ENCODE results near the gene TTC23. TPM values are rescaled to one million over a fixed set of nuclear protein-coding genes. Genes with fewer than 3 reads are reported as not detected.

Gene TTC23
- total and polyA plus RNA-seq, 2 donors (not counting 3 experiments of a cell fraction or from before 2014, with no cell fraction given) = 4.1 to 27.3 TPM

- no peak for DNase-seq (ENCODE audit: low read depth, low spot score)
- TF ChIP-seq MAX (IDR thresholded peaks at IDR 0.05; ENCODE audit: insufficient read depth, insufficient read length) (no peak), EZH2 (IDR thresholded peaks at IDR 0.05; ENCODE audit: borderline replicate concordance, low read depth, low read length, severe bottlenecking) (no peak), POLR2AphosphoS5 (IDR thresholded peaks at IDR 0.05; ENCODE audit: insufficient read depth, low read depth, low read length) (no peak), MYC (IDR thresholded peaks at IDR 0.05; ENCODE audit: low read depth, low read length) (no peak)
- dilution Hi-C loops (cut with MboI; ENCODE audit: extremely low pct_ligation_motif_present, low sequenced_read_pairs) (no loop called here), intact Hi-C loops (cut with micrococcal nuclease) (no loop called here)
- Histone ChIP-seq H3K9ac (replicated peaks; ENCODE audit: extremely low read depth, insufficient read depth, low read length) (no peak overlapping the region), H3K79me2 (ENCODE audit: control insufficient read depth, insufficient read depth, low read length) (peaks cover 45% of the 10 kb centered on the region), H3K9me3 (replicated peaks; ENCODE audit: control insufficient read depth, insufficient read depth, low read length) (no peaks in the 10 kb centered on the region), H3K27ac (ENCODE audit: insufficient read depth, low read depth, low read length) (no peak overlapping the region), H4K20me1 (replicated peaks; ENCODE audit: control insufficient read depth, extremely low read depth, insufficient read depth, low read length) (no peaks in the 10 kb centered on the region), H3K4me1 (ENCODE audit: control insufficient read depth, extremely low read depth, insufficient read depth, low read length) (peaks cover 14% of the 10 kb centered on the region), H3K9me1 (replicated peaks; ENCODE audit: control insufficient read depth, extremely low read depth, insufficient read depth, low read length) (no peaks in the 10 kb centered on the region), H3K36me3 (ENCODE audit: control insufficient read depth in 2 of 2, extremely low read depth in 1 of 2, insufficient read depth in 2 of 2, low read length in 2 of 2) (no peaks in the 10 kb centered on the region), H3K4me3 (replicated peaks in 1 of 3; ENCODE audit: insufficient read depth in 1 of 3, low read depth in 1 of 3, low read length in 3 of 3) (no peak overlapping the region), H3K27me3 (ENCODE audit: control insufficient read depth in 2 of 2, insufficient read depth in 2 of 2, low read length in 2 of 2) (no peaks in the 10 kb centered on the region), H2AFZ (ENCODE audit: low read depth, low read length) (no peak overlapping the region), H3K4me2 (ENCODE audit: insufficient read depth, low read length) (no peak overlapping the region)
- POLR2A ChIA-PET = no interaction called here
- CTCF ChIA-PET = interaction anchor here (1.0 kb wide), 1 partner anchor 512 kb away, joined by 3 read pairs; no protein-coding TSS in a partner anchor
- FAIRE-seq = no peak
- no TSS peak for BruUV-seq (replicated peaks)
Observed at GRCh38 chr15:99244306-99244705, 5.1 kb downstream of the TTC23 start.

- TF ChIP-seq FOS (IDR thresholded peaks at IDR 0.05; ENCODE audit: borderline replicate concordance, insufficient read depth, low read length) (no peak), CTCF (IDR thresholded peaks at IDR 0.05; ENCODE audit: extremely low read depth in 1 of 2, insufficient read depth in 1 of 2, low read depth in 1 of 2, low read length in 2 of 2) (no peak), GATA2 (IDR thresholded peaks at IDR 0.05; ENCODE audit: insufficient read depth, insufficient read length, low read depth, low read length) (no peak)
- H3K9ac ChIP-seq (replicated peaks; ENCODE audit: extremely low read depth, insufficient read depth, low read length) = no peak overlapping the region
- DNase-seq (ENCODE audit: low read depth, low spot score) (no peak), FAIRE-seq (no peak)
- H3K4me3 ChIP-seq (replicated peaks in 1 of 3; ENCODE audit: insufficient read depth in 1 of 3, low read depth in 1 of 3, low read length in 3 of 3) = no peak overlapping the region
- dilution Hi-C loops (cut with MboI; ENCODE audit: extremely low pct_ligation_motif_present, low sequenced_read_pairs) = no loop called here
- POLR2A ChIA-PET = no interaction called here
- CTCF ChIA-PET = no interaction called here
- no peak overlapping the region for H3K27ac ChIP-seq (ENCODE audit: insufficient read depth, low read depth, low read length)
- H2AFZ ChIP-seq (ENCODE audit: low read depth, low read length) = no peak overlapping the region
- BruUV-seq (replicated peaks) = no TSS peak
- H3K36me3 ChIP-seq (ENCODE audit: control insufficient read depth in 2 of 2, extremely low read depth in 1 of 2, insufficient read depth in 2 of 2, low read length in 2 of 2) = no peaks in the 10 kb centered on the region
- H3K9me3 ChIP-seq (replicated peaks; ENCODE audit: control insufficient read depth, insufficient read depth, low read length) = no peaks in the 10 kb centered on the region
- intact Hi-C loops (cut with micrococcal nuclease) = no loop called here
- H3K4me1 ChIP-seq (ENCODE audit: control insufficient read depth, extremely low read depth, insufficient read depth, low read length) = peaks cover 12% of the 10 kb centered on the region
- no peaks in the 10 kb centered on the region for H3K9me1 ChIP-seq (replicated peaks; ENCODE audit: control insufficient read depth, extremely low read depth, insufficient read depth, low read length)
- H3K4me2 ChIP-seq (ENCODE audit: insufficient read depth, low read length) = no peak overlapping the region
- H4K20me1 ChIP-seq (replicated peaks; ENCODE audit: control insufficient read depth, extremely low read depth, insufficient read depth, low read length) = peaks cover 2% of the 10 kb centered on the region
- peaks cover 32% of the 10 kb centered on the region for H3K79me2 ChIP-seq (ENCODE audit: control insufficient read depth, insufficient read depth, low read length)
- H3K27me3 ChIP-seq (ENCODE audit: control insufficient read depth in 2 of 2, insufficient read depth in 2 of 2, low read length in 2 of 2) = no peaks in the 10 kb centered on the region
Observed at GRCh38 chr15:99241752-99242151, 7.6 kb downstream of the TTC23 start.

Measured in endothelial cell of umbilical vein (primary cell).